GM23338 (cell line): ENCODE data around the gene LRIG1.

ENCODE experiments used
- CTCF ChIP-seq, 2 experiments: fragments of 200-600 bp in 1 of 2; sonication (generic) in 1 of 2; conservative IDR thresholded peaks; 2 replicates each; pipeline versions ENCODE4 v1.5.1 to v1.6.1; 2016 to 2017; ENCODE audit warnings: antibody characterized with exemption in 2 of 2, low read depth in 2 of 2, mild to moderate bottlenecking in 2 of 2, moderate library complexity in 1 of 2
- EZH2 ChIP-seq: fragments of 200-600 bp; sonication (generic); IDR thresholded peaks from one replicate; pipeline ENCODE4 v1.8.0; 2017; ENCODE audit warnings: antibody characterized with exemption, mild to moderate bottlenecking, low read depth; ENCODE audit not compliant: unreplicated experiment
- EZH2phosphoT487 ChIP-seq: fragments of 200-600 bp; sonication (generic); IDR thresholded peaks from one replicate; pipeline ENCODE4 v1.8.1; 2018; ENCODE audit warnings: antibody characterized with exemption; ENCODE audit not compliant: unreplicated experiment
- JUNB ChIP-seq: IDR thresholded peaks from one replicate; pipeline ENCODE4 v1.6.1; 2016; ENCODE audit warnings: antibody characterized with exemption; ENCODE audit not compliant: unreplicated experiment
- POLR2AphosphoS5 ChIP-seq: IDR thresholded peaks from 2 replicates; pipeline ENCODE4 v1.6.1; 2016; ENCODE audit warnings: antibody characterized with exemption, low read depth
- STAT1 ChIP-seq: IDR thresholded peaks from one replicate; pipeline ENCODE4 v1.6.1; 2016; ENCODE audit warnings: antibody characterized with exemption; ENCODE audit not compliant: unreplicated experiment

- TF ChIP-seq EZH2phosphoT487 (no peak), CTCF (conservative IDR thresholded peaks at IDR 0.05; ENCODE audit: low read depth in 2 of 2) (no peak), POLR2AphosphoS5 (no peak), EZH2 (no peak), STAT1 (no peak), JUNB (no peak)
Measured at GRCh38 chr3:66473692-66474091, 27.1 kb downstream of the LRIG1 start.
